OCI-LY7 (cell line): ENCODE data around the gene SH3TC1. TPM values are rescaled to one million over a fixed set of nuclear protein-coding genes. Genes with fewer than 3 reads are reported as not detected.

Experiments used
- BruUV-seq: library from RNA; stranded (reverse); fragments of 400-500 nt; replicated peaks from 2 replicates; lab custom pipeline; 2021; lab: Mats Ljungman, UMichigan
- CTCF ChIA-PET: fragments of 300-600 bp; sonication (Branson Sonifier 250); formaldehyde crosslinking; loops from one replicate; lab custom pipeline; 2022; ENCODE audit warnings: antibody characterized with exemption; ENCODE audit not compliant: unreplicated experiment; lab: Charles Lee
- POLR2A ChIA-PET: fragments of 300-600 bp; sonication (Branson Sonifier 250); formaldehyde crosslinking; loops from one replicate; lab custom pipeline; 2022; ENCODE audit warnings: antibody characterized with exemption; lab: Charles Lee
- DNase-seq: peaks from one replicate; pipeline ENCODE4 v3.0.0-alpha.2; 2015; ENCODE audit warnings: low spot score
- H2AFZ ChIP-seq: fragments of 200-600 bp; sonication (generic), shearing (Covaris generic); 2 replicates; pipeline ENCODE4 v1.6.1; 2014; ENCODE audit warnings: mild to moderate bottlenecking, antibody characterized with exemption, low read length, moderate library complexity
- H3K27ac ChIP-seq: fragments of 200-600 bp; sonication (generic); 2 replicates; pipeline ENCODE4 v1.5.1; 2014; ENCODE audit warnings: mixed run types, low read depth, mild to moderate bottlenecking, moderate library complexity, low read length, inconsistent platforms; ENCODE audit not compliant: poor library complexity, severe bottlenecking
- H3K36me3 ChIP-seq: fragments of 200-600 bp; sonication (generic); 2 replicates; pipeline ENCODE4 v1.6.1; 2014; ENCODE audit warnings: mild to moderate bottlenecking, antibody characterized with exemption, low read length, moderate library complexity, mixed read lengths; ENCODE audit not compliant: insufficient read depth
- H3K4me1 ChIP-seq: fragments of 200-600 bp; sonication (generic); 2 replicates; pipeline ENCODE4 v1.5.1; 2014; ENCODE audit warnings: mild to moderate bottlenecking, low read length; ENCODE audit not compliant: insufficient read depth, poor library complexity, severe bottlenecking
- H3K4me2 ChIP-seq: fragments of 200-600 bp; sonication (generic); 2 replicates; pipeline ENCODE4 v1.6.1; 2014; ENCODE audit warnings: mild to moderate bottlenecking, low read length
- H3K4me3 ChIP-seq: fragments of 200-600 bp; sonication (generic); 2 replicates; pipeline ENCODE4 v1.5.1; 2014; ENCODE audit warnings: mild to moderate bottlenecking, low read depth, low read length; ENCODE audit not compliant: poor library complexity, severe bottlenecking
- H3K79me2 ChIP-seq: fragments of 200-600 bp; sonication (generic); 2 replicates; pipeline ENCODE4 v1.6.1; 2016; ENCODE audit warnings: low read depth, mild to moderate bottlenecking, low read length, moderate library complexity, mixed read lengths; ENCODE audit not compliant: insufficient read depth
- H3K9me2 ChIP-seq: fragments of 200-600 bp; sonication (generic); 2 replicates; pipeline ENCODE4 v1.6.1; 2016; ENCODE audit warnings: mild to moderate bottlenecking, low read length, mixed read lengths; ENCODE audit not compliant: insufficient read depth
- H3K9me3 ChIP-seq: fragments of 200-600 bp; sonication (generic); 2 replicates; pipeline ENCODE4 v1.6.1; 2014; ENCODE audit warnings: mild to moderate bottlenecking, mixed run types, low read length, mixed read lengths
- H4K20me1 ChIP-seq: fragments of 200-600 bp; sonication (generic); 2 replicates; pipeline ENCODE4 v1.6.1; 2014; ENCODE audit warnings: mild to moderate bottlenecking, antibody characterized with exemption, low read length, moderate library complexity, mixed read lengths; ENCODE audit not compliant: insufficient read depth
- CTCF ChIP-seq: fragments of 200-600 bp; sonication (generic); conservative IDR thresholded peaks from 2 replicates; pipeline ENCODE4 v1.5.1; 2014; ENCODE audit warnings: mild to moderate bottlenecking, antibody characterized with exemption, low read length, moderate library complexity, mixed read lengths
- EZH2phosphoT487 ChIP-seq: fragments of 200-600 bp; sonication (generic); IDR thresholded peaks from 2 replicates; pipeline ENCODE4 v1.6.1; 2018; ENCODE audit warnings: low read depth, borderline replicate concordance, mild to moderate bottlenecking, mixed run types, antibody characterized with exemption, low read length, moderate library complexity, mixed read lengths
- intact Hi-C: fragments of 100-400 bp; cut with micrococcal nuclease; formaldehyde crosslinking; loops from one replicate; pipeline ENCODE4 v1.10.0; 2022; ENCODE audit not compliant: unreplicated experiment
- total RNA-seq, 2 experiments: library from RNA; depleted of rRNA in 1 of 2; stranded (reverse); fragments of >200 nt in 1 of 2; shearing (Covaris generic) in 1 of 2; gene quantifications; 2 replicates each; pipeline ENCODE4 v1.2.3, GENCODE V29; 2014 to 2022

The SH3TC1 gene
- total RNA-seq, 2 experiments from 2014 or later: 17.5 to 42.4 TPM

- intact Hi-C loops: no loop called here
- Histone ChIP-seq H3K36me3 (no peaks in the 10 kb centered on the region), H3K79me2 (no peaks in the 10 kb centered on the region), H3K4me1 (peaks cover 4% of the 10 kb centered on the region), H2AFZ (no peak overlapping the region), H3K4me2 (no peak overlapping the region), H3K4me3 (no peak overlapping the region), H4K20me1 (no peaks in the 10 kb centered on the region), H3K9me2 (no peaks in the 10 kb centered on the region), H3K9me3 (no peaks in the 10 kb centered on the region), H3K27ac (no peak overlapping the region)
- no peak for DNase-seq
- POLR2A ChIA-PET: interaction anchor here (1.0 kb wide), 1 partner anchor 61 kb away, joined by 3 read pairs; no protein-coding TSS in a partner anchor
- CTCF ChIA-PET: no interaction called here
- TF ChIP-seq EZH2phosphoT487: no peak
- no peak for TF ChIP-seq CTCF
- BruUV-seq: no TSS peak
These were observed 10.1 kb upstream of the SH3TC1 start for GRCh38 chr4:8188743-8189550.

GRCh38 chr4:8189551-8190466 is 9.3 kb upstream of the SH3TC1 start:
- Histone ChIP-seq H3K9me2 (no peaks in the 10 kb centered on the region), H3K36me3 (no peaks in the 10 kb centered on the region), H3K4me1 (peaks cover 4% of the 10 kb centered on the region), H2AFZ (no peak overlapping the region), H4K20me1 (no peaks in the 10 kb centered on the region), H3K27ac (no peak overlapping the region), H3K4me3 (no peak overlapping the region), H3K4me2 (no peak overlapping the region), H3K79me2 (no peaks in the 10 kb centered on the region), H3K9me3 (no peaks in the 10 kb centered on the region)
- no peak for DNase-seq
- intact Hi-C loops: loop anchor here (5.0 kb wide), 1 partner anchor 388 kb away; no protein-coding TSS in a partner anchor
- BruUV-seq: no TSS peak
- ChIA-PET POLR2A (no interaction called here), CTCF (no interaction called here)
- TF ChIP-seq EZH2phosphoT487: no peak
- no peak for TF ChIP-seq CTCF
